Left kidney (tissue), 2 donors: ENCODE results near the gene GTPBP1. TPM values are rescaled to one million over a fixed set of nuclear protein-coding genes. Genes with fewer than 3 reads are reported as not detected.

Experiments used
- DNase-seq: peaks from one replicate; pipeline ENCODE4 v3.0.0-alpha.2; 2013
- polyA plus RNA-seq: library from polyadenylated mRNA; unstranded; fragments of 120-200 nt; gene quantifications from one replicate; pipeline ENCODE4 v1.2.1, GENCODE V29; 2013; ENCODE audit not compliant: insufficient read length

The GTPBP1 gene
- polyA plus RNA-seq, 1 donor, result 53.6 TPM

GRCh38 chr22:38740116-38740723 lies 34.5 kb downstream of the GTPBP1 start:
- DNase-seq, result no peak

GRCh38 chr22:38740754-38741153 lies 35.0 kb downstream of the GTPBP1 start:
- no peak for DNase-seq

GRCh38 chr22:38741166-38741565 lies 35.4 kb downstream of the GTPBP1 start:
- no peak for DNase-seq

GRCh38 chr22:38741576-38741975 lies 35.8 kb downstream of the GTPBP1 start:
- DNase-seq, result no peak

GRCh38 chr22:38742176-38742942 lies 36.6 kb downstream of the GTPBP1 start:
- DNase-seq, result no peak

GRCh38 chr22:38744981-38745380 lies 39.2 kb downstream of the GTPBP1 start:
- no peak for DNase-seq

- DNase-seq, result no peak
These were observed 40.1 kb downstream of the GTPBP1 start for GRCh38 chr22:38745676-38746460.

- DNase-seq, result no peak
These were observed 42.9 kb downstream of the GTPBP1 start for GRCh38 chr22:38748487-38749136.

GRCh38 chr22:38750104-38750503 lies 44.4 kb downstream of the GTPBP1 start:
- DNase-seq, result no peak

GRCh38 chr22:38750638-38751037 lies 44.9 kb downstream of the GTPBP1 start:
- no peak for DNase-seq

GRCh38 chr22:38751066-38751421 lies 45.3 kb downstream of the GTPBP1 start:
- no peak for DNase-seq

- no peak for DNase-seq
These were observed 45.9 kb downstream of the GTPBP1 start for GRCh38 chr22:38751422-38752346.

GRCh38 chr22:38753948-38754750 lies 48.4 kb downstream of the GTPBP1 start:
- DNase-seq, result no peak

GRCh38 chr22:38754751-38755154 lies 49.0 kb downstream of the GTPBP1 start:
- no peak for DNase-seq

- DNase-seq, result no peak
These were observed 49.6 kb downstream of the GTPBP1 start for GRCh38 chr22:38755155-38755910.

- peak; percentile 89 for DNase-seq
These were observed 50.3 kb downstream of the GTPBP1 start, which contains the start of gene SUN2 for GRCh38 chr22:38755911-38756532. SUN2 (minus strand) TSS chr22:38755998; CDS start chr22:38752628, 3,370 bp downstream.

GRCh38 chr22:38756711-38757463 lies 51.1 kb downstream of the GTPBP1 start:
- DNase-seq, result no peak

GRCh38 chr22:38757464-38757757 lies 51.7 kb downstream of the GTPBP1 start:
- no peak for DNase-seq
